AG04449 (cell line): ENCODE measurements around the gene C5orf15.

Experiments
- CTCF ChIA-PET: fragments of 350-600 bp; formaldehyde crosslinking; extraction: SDS; loops from one replicate; lab custom pipeline; 2021; ENCODE audit warnings: antibody characterized with exemption; lab: Yijun Ruan, JAX
- POLR2A ChIA-PET: fragments of 400-600, 350-600 bp; formaldehyde crosslinking; extraction: SDS; loops from one replicate; lab custom pipeline; 2020; ENCODE audit warnings: antibody characterized with exemption, inconsistent platforms; lab: Yijun Ruan, JAX
- DNase-seq: peaks from one replicate; pipeline ENCODE4 v3.0.0-alpha.2; 2010; ENCODE audit warnings: low read depth, low spot score
- H3K4me3 ChIP-seq: 2 replicates; pipeline ENCODE4 v1.5.1; 2011; ENCODE audit warnings: low read depth, mild to moderate bottlenecking, control low read depth, low read length
- CTCF ChIP-seq: IDR thresholded peaks from one replicate; pipeline ENCODE4 v1.5.1; 2011; ENCODE audit warnings: mild to moderate bottlenecking, moderate library complexity, low read length, control low read depth, inconsistent platforms; ENCODE audit not compliant: insufficient read depth; ENCODE audit errors: missing control alignments

The C5orf15 gene

DNA sequence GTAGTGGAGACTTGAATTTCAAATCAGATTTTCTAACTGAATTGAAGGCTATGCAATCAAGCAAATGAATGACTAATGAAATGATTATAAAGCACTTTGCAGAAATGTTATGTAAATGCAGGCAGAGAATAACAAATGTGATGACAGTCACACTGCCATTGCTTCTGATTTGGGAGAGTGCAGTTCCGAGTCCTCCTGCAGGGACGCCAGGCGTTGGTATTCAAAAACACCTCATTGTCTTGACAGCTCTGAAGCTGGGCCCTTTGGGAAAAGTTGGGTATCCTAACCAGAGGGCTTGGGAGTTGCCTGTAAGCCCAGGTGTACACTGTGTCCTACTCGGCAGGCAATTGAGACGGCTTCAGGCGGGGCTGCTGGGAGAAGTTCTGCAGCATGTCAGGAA is 57.9 kb downstream of the C5orf15 start:
- H3K4me3 ChIP-seq, result no peak overlapping the region
- DNase-seq, result no peak
- no peak for TF ChIP-seq CTCF
- POLR2A ChIA-PET, result no interaction called here
- CTCF ChIA-PET, result no interaction called here

DNA sequence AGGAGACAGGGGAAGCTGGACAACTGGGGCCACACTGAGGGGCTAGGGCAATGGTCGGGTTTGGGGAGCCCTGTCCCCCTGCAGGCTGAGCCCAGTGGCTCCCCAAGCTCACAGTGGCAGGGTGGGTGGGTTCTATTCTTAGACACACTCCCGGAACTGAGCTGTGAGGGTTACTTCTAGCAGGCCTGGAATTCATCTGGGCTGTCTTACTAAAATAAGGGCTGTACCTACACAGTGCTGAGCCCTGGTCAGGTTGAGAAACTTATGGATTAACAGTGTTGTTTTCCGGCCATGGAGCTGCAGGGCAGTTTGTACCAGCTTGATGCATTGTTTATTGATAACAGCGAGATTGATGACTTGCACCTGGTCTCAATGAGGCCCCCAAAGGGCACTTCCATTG is 58.8 kb downstream of the C5orf15 start:
- ChIA-PET POLR2A (no interaction called here), CTCF (no interaction called here)
- no peak for TF ChIP-seq CTCF
- H3K4me3 ChIP-seq, result no peak overlapping the region
- DNase-seq, result no peak

DNA sequence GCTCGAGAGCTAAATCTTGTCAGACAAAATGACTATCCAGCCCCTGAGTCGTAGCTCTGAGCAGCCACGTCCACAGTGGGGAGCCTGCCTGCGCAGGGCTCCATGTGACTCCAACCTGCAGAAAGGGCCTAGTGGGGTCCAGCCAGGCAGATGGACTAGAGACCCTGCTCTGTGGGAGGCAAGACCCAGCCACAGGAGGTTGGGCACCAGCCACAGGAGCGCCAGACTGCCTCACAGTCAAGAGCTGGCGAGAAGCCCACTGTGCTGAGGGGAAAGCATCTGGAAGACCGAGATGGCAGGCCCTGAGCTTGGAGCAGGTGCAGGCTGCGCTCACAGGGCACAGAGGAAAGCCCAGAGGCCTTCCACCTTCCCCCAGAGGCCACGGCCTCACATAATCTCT is 61.4 kb downstream of the C5orf15 start:
- ChIA-PET POLR2A (no interaction called here), CTCF (interaction anchor here (0.8 kb wide), 1 partner anchor 484 kb away, joined by 3 read pairs; no protein-coding TSS in a partner anchor)
- no peak overlapping the region for H3K4me3 ChIP-seq
- DNase-seq, result no peak
- TF ChIP-seq CTCF, result no peak

GRCh38 chr5:133906303-133906702 is 62.1 kb downstream of the C5orf15 start:
- POLR2A ChIA-PET, result no interaction called here
- CTCF ChIA-PET, result interaction anchor here (0.6 to 1.3 kb wide), 2 partner anchors 12 to 447 kb away, joined by 3 read pairs; no protein-coding TSS in a partner anchor
- no peak for TF ChIP-seq CTCF
- no peak overlapping the region for H3K4me3 ChIP-seq
- no peak for DNase-seq
